SU-DHL-6 (cell line): ENCODE measurements around the gene MYO10.

Source experiments
- H2AFZ ChIP-seq: fragments of 200-600 bp; sonication (generic); 2 replicates; pipeline ENCODE4 v1.6.1; 2014; ENCODE audit warnings: low read depth, mild to moderate bottlenecking, moderate library complexity, mixed read lengths, antibody characterized with exemption, low read length; ENCODE audit not compliant: severe bottlenecking
- H3F3A ChIP-seq: fragments of 200-600 bp; shearing (Covaris generic); 2 replicates; pipeline ENCODE4 v1.6.0; 2016; ENCODE audit warnings: antibody characterized with exemption, mild to moderate bottlenecking; ENCODE audit not compliant: insufficient read depth
- H3K27ac ChIP-seq: fragments of 200-600 bp; sonication (generic); 2 replicates; pipeline ENCODE4 v1.5.1; 2016; ENCODE audit warnings: low read depth, mild to moderate bottlenecking, low read length, moderate library complexity, mixed read lengths
- H3K27me3 ChIP-seq: fragments of 200-600 bp; sonication (generic), shearing (Covaris generic); 2 replicates; pipeline ENCODE4 v1.6.0; 2014; ENCODE audit warnings: mild to moderate bottlenecking, low read length
- H3K36me3 ChIP-seq: fragments of 200-600 bp; sonication (generic); 2 replicates; pipeline ENCODE4 v1.6.1; 2014; ENCODE audit warnings: mild to moderate bottlenecking, low read length, mixed read lengths
- H3K4me2 ChIP-seq: fragments of 300-600, 200-600 bp; shearing (Covaris generic), sonication (generic); 2 replicates; pipeline ENCODE4 v1.6.0; 2014; ENCODE audit warnings: low read length, low read depth, mild to moderate bottlenecking; ENCODE audit not compliant: poor library complexity, severe bottlenecking
- H3K4me3 ChIP-seq: fragments of 200-600 bp; sonication (generic); 2 replicates; pipeline ENCODE4 v1.5.1; 2014; ENCODE audit warnings: antibody characterized with exemption, low read length, mild to moderate bottlenecking, mixed read lengths; ENCODE audit not compliant: insufficient read depth, poor library complexity, severe bottlenecking
- H3K79me2 ChIP-seq: fragments of 200-600 bp; sonication (generic); 2 replicates; pipeline ENCODE4 v1.6.1; 2014; ENCODE audit warnings: mild to moderate bottlenecking, low read length, moderate library complexity; ENCODE audit not compliant: insufficient read depth
- H3K9ac ChIP-seq: fragments of 200-600 bp; sonication (generic); 2 replicates; pipeline ENCODE4 v1.7.0; 2014; ENCODE audit warnings: mild to moderate bottlenecking, low read length
- H3K9me2 ChIP-seq: fragments of 200-600 bp; sonication (generic); replicated peaks from 2 replicates; pipeline ENCODE4 v1.6.1; 2014; ENCODE audit warnings: low read length; ENCODE audit not compliant: insufficient read depth
- H3K9me3 ChIP-seq: fragments of 200-600 bp; sonication (generic); 2 replicates; pipeline ENCODE4 v1.6.1; 2014; ENCODE audit warnings: low read length, mixed read lengths; ENCODE audit not compliant: insufficient read depth
- H4K20me1 ChIP-seq: fragments of 200-600 bp; sonication (generic); 2 replicates; pipeline ENCODE4 v1.6.1; 2014; ENCODE audit warnings: low read depth, mild to moderate bottlenecking, antibody characterized with exemption, low read length, moderate library complexity, mixed read lengths
- EZH2phosphoT487 ChIP-seq: fragments of 200-600 bp; sonication (generic), shearing (Covaris generic); conservative IDR thresholded peaks from 2 replicates; pipeline ENCODE4 v1.6.1; 2018; ENCODE audit warnings: mild to moderate bottlenecking, antibody characterized with exemption, low read length, moderate library complexity, mixed read lengths
- TF ChIP-seq, protein P1 (sequence below): fragments of 200-600 bp; sonication (generic); IDR thresholded peaks from one replicate; pipeline ENCODE4 v1.5.1; 2017; ENCODE audit warnings: antibody characterized with exemption, mild to moderate bottlenecking, low read length, moderate library complexity; ENCODE audit not compliant: insufficient read depth, poor library complexity, severe bottlenecking

Gene MYO10

GRCh38 chr5:16909464-16909863 lies 26.6 kb downstream of the MYO10 start:
- Histone ChIP-seq H3K36me3 (no peaks in the 10 kb centered on the region), H3F3A (no peaks in the 10 kb centered on the region), H3K27ac (no peak overlapping the region), H3K9me2 (no peaks in the 10 kb centered on the region), H3K79me2 (no peaks in the 10 kb centered on the region), H3K27me3 (no peaks in the 10 kb centered on the region), H3K9me3 (no peaks in the 10 kb centered on the region), H3K9ac (no peak overlapping the region), H3K4me2 (no peak overlapping the region), H4K20me1 (no peaks in the 10 kb centered on the region), H3K4me3 (no peak overlapping the region), H2AFZ (no peak overlapping the region)
- TF ChIP-seq, protein P1, sequence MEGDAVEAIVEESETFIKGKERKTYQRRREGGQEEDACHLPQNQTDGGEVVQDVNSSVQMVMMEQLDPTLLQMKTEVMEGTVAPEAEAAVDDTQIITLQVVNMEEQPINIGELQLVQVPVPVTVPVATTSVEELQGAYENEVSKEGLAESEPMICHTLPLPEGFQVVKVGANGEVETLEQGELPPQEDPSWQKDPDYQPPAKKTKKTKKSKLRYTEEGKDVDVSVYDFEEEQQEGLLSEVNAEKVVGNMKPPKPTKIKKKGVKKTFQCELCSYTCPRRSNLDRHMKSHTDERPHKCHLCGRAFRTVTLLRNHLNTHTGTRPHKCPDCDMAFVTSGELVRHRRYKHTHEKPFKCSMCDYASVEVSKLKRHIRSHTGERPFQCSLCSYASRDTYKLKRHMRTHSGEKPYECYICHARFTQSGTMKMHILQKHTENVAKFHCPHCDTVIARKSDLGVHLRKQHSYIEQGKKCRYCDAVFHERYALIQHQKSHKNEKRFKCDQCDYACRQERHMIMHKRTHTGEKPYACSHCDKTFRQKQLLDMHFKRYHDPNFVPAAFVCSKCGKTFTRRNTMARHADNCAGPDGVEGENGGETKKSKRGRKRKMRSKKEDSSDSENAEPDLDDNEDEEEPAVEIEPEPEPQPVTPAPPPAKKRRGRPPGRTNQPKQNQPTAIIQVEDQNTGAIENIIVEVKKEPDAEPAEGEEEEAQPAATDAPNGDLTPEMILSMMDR: no peak

- H3K79me2 ChIP-seq: no peaks in the 10 kb centered on the region
- no peaks in the 10 kb centered on the region for H4K20me1 ChIP-seq
- H3K4me2 ChIP-seq: no peak overlapping the region
These were observed 28.8 kb downstream of the MYO10 start for GRCh38 chr5:16907270-16907669.

DNA sequence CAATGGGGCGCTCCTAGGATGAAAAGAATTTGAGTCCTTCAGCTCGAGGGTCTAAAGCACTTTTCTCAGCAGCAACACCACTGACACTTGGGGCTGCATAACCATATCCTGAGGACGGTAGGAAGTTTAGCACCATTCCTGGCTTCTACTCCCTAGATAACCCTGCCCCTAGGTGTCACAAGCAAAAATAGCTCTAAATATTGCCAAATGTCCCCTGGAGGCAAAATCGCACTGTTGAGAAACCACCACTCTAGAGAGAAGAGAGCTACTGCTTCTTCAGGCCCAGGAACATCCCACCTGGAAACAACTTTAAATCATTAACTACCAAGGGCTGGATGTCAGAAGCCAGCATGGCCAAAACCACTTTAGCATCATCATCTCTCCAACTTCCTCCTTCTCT lies 29.8 kb downstream of the MYO10 start:
- H3K9me3 ChIP-seq: no peaks in the 10 kb centered on the region
- H4K20me1 ChIP-seq: no peaks in the 10 kb centered on the region
- no peak overlapping the region for H2AFZ ChIP-seq
- TF ChIP-seq EZH2phosphoT487: no peak
- TF ChIP-seq, protein P1: no peak
- no peak overlapping the region for H3K4me3 ChIP-seq
- H3K4me2 ChIP-seq: no peak overlapping the region
- no peaks in the 10 kb centered on the region for H3F3A ChIP-seq
- H3K27me3 ChIP-seq: no peaks in the 10 kb centered on the region
- H3K27ac ChIP-seq: no peak overlapping the region
- no peak overlapping the region for H3K9ac ChIP-seq
- H3K79me2 ChIP-seq: no peaks in the 10 kb centered on the region
- H3K9me2 ChIP-seq: no peaks in the 10 kb centered on the region
- no peaks in the 10 kb centered on the region for H3K36me3 ChIP-seq

More at GRCh38 chr5:16907270-16907669, 28.8 kb downstream of the MYO10 start:
- no peak overlapping the region for H3K27ac ChIP-seq
- no peak overlapping the region for H3K9ac ChIP-seq
- no peaks in the 10 kb centered on the region for H3K27me3 ChIP-seq
- no peaks in the 10 kb centered on the region for H3K9me2 ChIP-seq
- TF ChIP-seq, protein P1: no peak
- TF ChIP-seq EZH2phosphoT487: no peak
- no peaks in the 10 kb centered on the region for H3F3A ChIP-seq
- H2AFZ ChIP-seq: no peak overlapping the region
- no peaks in the 10 kb centered on the region for H3K36me3 ChIP-seq
- no peak overlapping the region for H3K4me3 ChIP-seq
- no peaks in the 10 kb centered on the region for H3K9me3 ChIP-seq
